Epithelial cell of proximal tubule (primary cell): Measurements from ENCODE around the gene SLC38A2. TPM values are rescaled to one million over a fixed set of nuclear protein-coding genes. Genes with fewer than 3 reads are reported as not detected.
"Not testable (repeated sequence)": the region's sequence is repeated elsewhere in the genome, so short reads cannot be mapped to it uniquely, and the experiment has no call there.

Experiments used
- DNase-seq: peaks from one replicate; pipeline ENCODE4 v3.0.0-alpha.2; 2011; ENCODE audit warnings: low read depth
- H3K4me3 ChIP-seq: 2 replicates; pipeline ENCODE4 v1.5.1; 2011; ENCODE audit warnings: low read depth, mild to moderate bottlenecking, low read length
- CTCF ChIP-seq: conservative IDR thresholded peaks from 2 replicates; pipeline ENCODE4 v1.5.1; 2012; ENCODE audit warnings: low read depth, mild to moderate bottlenecking, low read length
- total RNA-seq: library from RNA; depleted of rRNA; stranded (reverse); fragments of >200 nt; gene quantifications from 2 replicates; pipeline ENCODE4 v1.2.3, GENCODE V29; 2015

Gene SLC38A2
- total RNA-seq, 1 donor from 2014 or later: 163 TPM

GRCh38 chr12:46343118-46343852 lies 29.3 kb downstream of the SLC38A2 start:
- no peak overlapping the region for H3K4me3 ChIP-seq
- no peak for DNase-seq
- TF ChIP-seq CTCF: no peak

GRCh38 chr12:46342562-46343033 lies 30.0 kb downstream of the SLC38A2 start:
- H3K4me3 ChIP-seq: no peak overlapping the region
- peak; percentile 54 for TF ChIP-seq CTCF
- no peak for DNase-seq

GRCh38 chr12:46339051-46339450 lies 33.5 kb downstream of the SLC38A2 start:
- no peak for DNase-seq
- TF ChIP-seq CTCF: no peak
- H3K4me3 ChIP-seq: no peak overlapping the region

- no peak overlapping the region for H3K4me3 ChIP-seq
- TF ChIP-seq CTCF: no peak
- no peak for DNase-seq
Observed at GRCh38 chr12:46332260-46332659, 40.3 kb downstream of the SLC38A2 start.

GRCh38 chr12:46325075-46325474 lies 47.5 kb downstream of the SLC38A2 start:
- DNase-seq: not testable (repeated sequence)

GRCh38 chr12:46320731-46321130 lies 51.8 kb downstream of the SLC38A2 start:
- DNase-seq: no peak
- no peak overlapping the region for H3K4me3 ChIP-seq
- TF ChIP-seq CTCF: no peak

More at GRCh38 chr12:46325075-46325474, 47.5 kb downstream of the SLC38A2 start:
- H3K4me3 ChIP-seq: not testable (repeated sequence)

GRCh38 chr12:46318037-46318436 lies 54.5 kb downstream of the SLC38A2 start:
- H3K4me3 ChIP-seq: no peak overlapping the region
- TF ChIP-seq CTCF: no peak
- no peak for DNase-seq

Other genes starting within 250 kb of the SLC38A2 start
- 73.1 and 105 TPM in 2 replicates for gene SLC38A1, start 103.7 kb downstream of the SLC38A2 start, total RNA-seq